ENCODE data around the gene PDK2. TPM values are rescaled to one million over a fixed set of nuclear protein-coding genes. Genes with fewer than 3 reads are reported as not detected.

PDK2 gene
- total and polyA plus RNA-seq, 2 of the 4 experiments (the other 2 are of a cell fraction), result 26.7 to 104 TPM

DNA sequence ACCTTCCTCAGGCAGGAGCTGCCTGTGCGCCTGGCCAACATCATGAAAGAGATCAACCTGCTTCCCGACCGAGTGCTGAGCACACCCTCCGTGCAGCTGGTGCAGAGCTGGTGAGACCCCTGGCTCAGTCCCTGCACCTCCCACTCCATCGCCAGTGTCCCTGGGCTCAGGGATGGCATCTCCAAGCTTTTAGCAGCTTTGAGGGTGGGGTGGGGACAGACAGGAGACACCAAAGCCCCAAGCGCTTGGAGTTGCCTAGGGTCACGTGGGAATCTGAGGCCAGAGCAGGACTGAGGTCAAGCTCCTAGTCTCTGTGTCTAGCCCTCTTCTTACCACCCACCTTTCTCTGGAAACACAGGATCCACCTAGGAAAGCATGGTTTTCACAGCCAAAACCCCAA, 2.3 kb downstream of the PDK2 start:
- no peaks in the 10 kb centered on the region for H3K27me3 ChIP-seq (ENCODE audit: control insufficient read depth, insufficient read depth, low read length)
- 0 out of 2 replicates have a peak, but pooled peaks cover 6% of the 10 kb centered on the region for H3K9me1 ChIP-seq (ENCODE audit: insufficient read depth, low read length)
- no peak overlapping the region for H2AK9ac ChIP-seq (replicated peaks; ENCODE audit: low read depth, low read length, poor library complexity)
- H2BK5ac ChIP-seq (ENCODE audit: low read depth, low read length, poor library complexity, severe bottlenecking), result no peak overlapping the region
- ChIA-PET CTCF (no interaction called here), POLR2A (ENCODE audit: unreplicated experiment) (no interaction called here)
- peaks cover 13% of the 10 kb centered on the region for H3K36me3 ChIP-seq (ENCODE audit: control insufficient read depth, insufficient read depth, low read length)
- no TSS peak for BruUV-seq (replicated peaks)
- in situ Hi-C loops (cut with MboI; ENCODE audit: low sequenced_read_pairs) (no loop called here), dilution Hi-C loops (cut with HindIII; ENCODE audit: low sequenced_read_pairs, unreplicated experiment) (no loop called here), intact Hi-C loops (cut with micrococcal nuclease) (no loop called here)
- H2BK120ac ChIP-seq (ENCODE audit: low read depth, low read length), result no peak overlapping the region
- H3K9ac ChIP-seq (ENCODE audit: low read depth, low read length), result no peak overlapping the region
- no peak overlapping the region for H3K4me2 ChIP-seq (ENCODE audit: low read depth, low read length)
- no peak overlapping the region for H3K27ac ChIP-seq (ENCODE audit: insufficient read depth, low read length)
- no peak overlapping the region for H4K5ac ChIP-seq (ENCODE audit: low read depth, low read length)
- DNase-seq (no peak), ATAC-seq (ENCODE audit: low read depth) (no peak)
- no peak overlapping the region for H3K4me3 ChIP-seq (ENCODE audit: insufficient read depth, low read depth, low read length)
- 66% methylated on average over 5 of the region's 7 CpGs; no CpG with 5 or more reads in 1 of the 2 experiments for WGBS, 2 experiments (ENCODE audit: extremely low coverage in 2 of 2, insufficient read length in 1 of 2)
- H3K23ac ChIP-seq (ENCODE audit: low read depth, low read length), result no peak overlapping the region
- H3K9me3 ChIP-seq (ENCODE audit: control insufficient read depth, insufficient read depth, low read length), result no peaks in the 10 kb centered on the region
- no peak overlapping the region for H2BK15ac ChIP-seq (ENCODE audit: low read depth, low read length)
- H4K20me1 ChIP-seq (ENCODE audit: insufficient read depth, low read length), result peaks cover 7% of the 10 kb centered on the region
- H3K4me1 ChIP-seq (ENCODE audit: control insufficient read depth, insufficient read depth, low read length), result peaks cover 23% of the 10 kb centered on the region
- H2BK20ac ChIP-seq (ENCODE audit: low read depth, low read length), result no peak overlapping the region
- TF ChIP-seq, protein P1, sequence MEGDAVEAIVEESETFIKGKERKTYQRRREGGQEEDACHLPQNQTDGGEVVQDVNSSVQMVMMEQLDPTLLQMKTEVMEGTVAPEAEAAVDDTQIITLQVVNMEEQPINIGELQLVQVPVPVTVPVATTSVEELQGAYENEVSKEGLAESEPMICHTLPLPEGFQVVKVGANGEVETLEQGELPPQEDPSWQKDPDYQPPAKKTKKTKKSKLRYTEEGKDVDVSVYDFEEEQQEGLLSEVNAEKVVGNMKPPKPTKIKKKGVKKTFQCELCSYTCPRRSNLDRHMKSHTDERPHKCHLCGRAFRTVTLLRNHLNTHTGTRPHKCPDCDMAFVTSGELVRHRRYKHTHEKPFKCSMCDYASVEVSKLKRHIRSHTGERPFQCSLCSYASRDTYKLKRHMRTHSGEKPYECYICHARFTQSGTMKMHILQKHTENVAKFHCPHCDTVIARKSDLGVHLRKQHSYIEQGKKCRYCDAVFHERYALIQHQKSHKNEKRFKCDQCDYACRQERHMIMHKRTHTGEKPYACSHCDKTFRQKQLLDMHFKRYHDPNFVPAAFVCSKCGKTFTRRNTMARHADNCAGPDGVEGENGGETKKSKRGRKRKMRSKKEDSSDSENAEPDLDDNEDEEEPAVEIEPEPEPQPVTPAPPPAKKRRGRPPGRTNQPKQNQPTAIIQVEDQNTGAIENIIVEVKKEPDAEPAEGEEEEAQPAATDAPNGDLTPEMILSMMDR (conservative IDR thresholded peaks at IDR 0.05; ENCODE audit: low read depth, low read length), result no peak
- no peak for TF ChIP-seq MAFK (IDR thresholded peaks at IDR 0.05; ENCODE audit: low read depth, low read length)
- H3K18ac ChIP-seq (ENCODE audit: low read depth, low read length), result no peak overlapping the region
- H2AFZ ChIP-seq (replicated peaks; ENCODE audit: low read length, poor library complexity), result no peak overlapping the region
- H3K14ac ChIP-seq (replicated peaks; ENCODE audit: low read depth, low read length), result no peak overlapping the region
- no peak overlapping the region for H4K91ac ChIP-seq (ENCODE audit: insufficient read depth, low read depth, low read length)
- no peak overlapping the region for H4K8ac ChIP-seq (ENCODE audit: low read depth in 2 of 2, low read length in 2 of 2)
- H2AK5ac ChIP-seq (ENCODE audit: low read depth, low read length), result no peak overlapping the region
- no peak overlapping the region for H3K4ac ChIP-seq (ENCODE audit: low read depth, low read length)
- H3K79me1 ChIP-seq (ENCODE audit: low read depth in 1 of 2, low read length in 2 of 2), result peaks cover 6 to 16% of the 10 kb centered on the region in 2 experiments; a peak in 3 of 4 replicates
- H3K56ac ChIP-seq (ENCODE audit: extremely low read depth, insufficient read depth, low read length), result no peak overlapping the region
